Esophagus squamous epithelium (tissue), 4 donors: Measurements from ENCODE around the gene PCARE.

Experiments used
- POLR2A ChIP-seq, 4 donors: fragments of 450-650 bp; IDR thresholded peaks; one replicate each; pipeline ENCODE4 v1.6.1; 2017; ENCODE audit warnings: antibody characterized with exemption in 4 of 4, mild to moderate bottlenecking in 4 of 4, moderate library complexity in 3 of 4
- TF ChIP-seq, protein P1 (sequence below), 6 experiments: fragments of 450-650 bp in 4 of 6; fragments of 200-600 bp in 2 of 6; sonication (generic) in 2 of 6; IDR thresholded peaks; one replicate each; pipeline ENCODE4 v1.5.1; 2016 to 2019; ENCODE audit warnings: antibody characterized with exemption in 6 of 6, mild to moderate bottlenecking in 4 of 6, moderate library complexity in 4 of 6

DNA sequence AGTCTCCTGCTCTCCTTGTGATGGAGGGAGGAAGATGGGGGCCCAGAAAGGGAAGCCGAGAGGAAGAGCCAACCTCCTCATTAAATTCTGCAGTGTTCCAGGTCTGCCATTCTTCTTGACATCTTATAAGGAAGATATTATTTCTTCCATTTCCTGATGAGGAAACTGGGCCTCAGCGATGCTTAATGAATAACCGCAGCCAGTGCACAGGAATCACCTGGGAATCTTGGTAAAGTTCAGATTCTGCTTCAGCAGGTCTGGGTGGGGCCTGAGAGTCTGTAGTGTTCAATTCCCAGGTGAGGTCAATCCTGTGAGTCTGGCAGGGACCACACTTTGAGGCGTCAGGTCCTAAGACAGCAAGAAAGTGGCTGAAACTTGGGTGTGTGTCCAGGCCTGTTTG, 17.3 kb downstream of the PCARE start:
- TF ChIP-seq, protein P1, sequence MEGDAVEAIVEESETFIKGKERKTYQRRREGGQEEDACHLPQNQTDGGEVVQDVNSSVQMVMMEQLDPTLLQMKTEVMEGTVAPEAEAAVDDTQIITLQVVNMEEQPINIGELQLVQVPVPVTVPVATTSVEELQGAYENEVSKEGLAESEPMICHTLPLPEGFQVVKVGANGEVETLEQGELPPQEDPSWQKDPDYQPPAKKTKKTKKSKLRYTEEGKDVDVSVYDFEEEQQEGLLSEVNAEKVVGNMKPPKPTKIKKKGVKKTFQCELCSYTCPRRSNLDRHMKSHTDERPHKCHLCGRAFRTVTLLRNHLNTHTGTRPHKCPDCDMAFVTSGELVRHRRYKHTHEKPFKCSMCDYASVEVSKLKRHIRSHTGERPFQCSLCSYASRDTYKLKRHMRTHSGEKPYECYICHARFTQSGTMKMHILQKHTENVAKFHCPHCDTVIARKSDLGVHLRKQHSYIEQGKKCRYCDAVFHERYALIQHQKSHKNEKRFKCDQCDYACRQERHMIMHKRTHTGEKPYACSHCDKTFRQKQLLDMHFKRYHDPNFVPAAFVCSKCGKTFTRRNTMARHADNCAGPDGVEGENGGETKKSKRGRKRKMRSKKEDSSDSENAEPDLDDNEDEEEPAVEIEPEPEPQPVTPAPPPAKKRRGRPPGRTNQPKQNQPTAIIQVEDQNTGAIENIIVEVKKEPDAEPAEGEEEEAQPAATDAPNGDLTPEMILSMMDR (IDR thresholded peaks at IDR 0.05) = no peak
- no peak for TF ChIP-seq POLR2A (IDR thresholded peaks at IDR 0.05)
